Lung (tissue), 12 donors: Measurements from ENCODE around the gene PRXL2A. TPM values are rescaled to one million over a fixed set of nuclear protein-coding genes. Genes with fewer than 3 reads are reported as not detected.

Experiments
- ATAC-seq: fragments of 200-7000 bp; cut with Tn5 transposase; one replicate; pipeline ENCODE4 v1.9.1; 2020; ENCODE audit warnings: moderate number of reproducible peaks; ENCODE audit not compliant: insufficient read depth, low FRiP score
- DNase-seq, 3 donors: peaks; one replicate each; pipeline ENCODE4 v3.0.0-alpha.2; 2013 to 2017
- H3K27ac ChIP-seq, 2 donors: one replicate each; pipeline ENCODE4 v1.5.1; 2013; ENCODE audit warnings: mild to moderate bottlenecking in 2 of 2, moderate library complexity in 2 of 2, control low read depth in 1 of 2, inconsistent platforms in 1 of 2, low read depth in 1 of 2, low read length in 1 of 2
- H3K27me3 ChIP-seq, 3 donors: one replicate each; pipeline ENCODE4 v1.5.1; 2013; ENCODE audit warnings: low read length in 2 of 3; ENCODE audit not compliant: control insufficient read depth in 3 of 3, insufficient read depth in 3 of 3
- H3K36me3 ChIP-seq, 4 donors: one replicate each; pipeline ENCODE4 v1.5.1; 2013; ENCODE audit warnings: low read length in 4 of 4, mild to moderate bottlenecking in 1 of 4, moderate library complexity in 1 of 4; ENCODE audit not compliant: control insufficient read depth in 4 of 4, insufficient read depth in 4 of 4
- H3K4me1 ChIP-seq, 5 donors: one replicate each; pipeline ENCODE4 v1.5.1; 2013; ENCODE audit warnings: low read length in 5 of 5, mild to moderate bottlenecking in 2 of 5, moderate library complexity in 1 of 5; ENCODE audit not compliant: control insufficient read depth in 5 of 5, insufficient read depth in 5 of 5
- H3K4me3 ChIP-seq: one replicate; pipeline ENCODE4 v1.5.1; 2013; ENCODE audit warnings: mild to moderate bottlenecking, control low read depth, moderate library complexity
- H3K9ac ChIP-seq, 2 donors: one replicate each; pipeline ENCODE4 v1.5.1; 2013; ENCODE audit warnings: low read length in 2 of 2, control low read depth in 1 of 2; ENCODE audit not compliant: insufficient read depth in 1 of 2
- H3K9me3 ChIP-seq, 4 donors: one replicate each; pipeline ENCODE4 v1.5.1; 2013; ENCODE audit warnings: low read length in 3 of 4, mild to moderate bottlenecking in 1 of 4, moderate library complexity in 1 of 4; ENCODE audit not compliant: control insufficient read depth in 4 of 4, insufficient read depth in 3 of 4
- WGBS, 2 donors: extraction: QIAGEN DNeasy Blood & Tissue Kit; methylation state at CpG; one replicate each; pipeline ENCODE4 v1.1.7; 2013; 5-methylcytosine and 5-hydroxymethylcytosine counted together
- polyA plus RNA-seq, 2 donors: library from polyadenylated mRNA; stranded (reverse); fragments of 200-250 nt; gene quantifications; one replicate each; pipeline ENCODE4 v1.2.1, GENCODE V29; 2013
- total RNA-seq, 2 donors: library from RNA; depleted of rRNA in 1 of 2; stranded (reverse); fragments of >200 nt in 1 of 2; gene quantifications; one replicate each; pipeline ENCODE4 v1.2.1, GENCODE V29; 2014 to 2021
- TF ChIP-seq, protein P1 (sequence below): IDR thresholded peaks from 2 replicates; pipeline ENCODE4 v1.5.1; 2012; ENCODE audit warnings: mild to moderate bottlenecking; ENCODE audit errors: control extremely low read depth, extremely low read depth
- donor health status: control.
- donor health status: control.
- donor health status: Bipolar disorder and iron deficiency.
- donor health status: healthy.
- donor health status: DM: yes; HTN: yes; CAD: no.

The PRXL2A gene
- total and polyA plus RNA-seq, 4 donors: 18.2 to 59.5 (median 37.0) TPM

DNA sequence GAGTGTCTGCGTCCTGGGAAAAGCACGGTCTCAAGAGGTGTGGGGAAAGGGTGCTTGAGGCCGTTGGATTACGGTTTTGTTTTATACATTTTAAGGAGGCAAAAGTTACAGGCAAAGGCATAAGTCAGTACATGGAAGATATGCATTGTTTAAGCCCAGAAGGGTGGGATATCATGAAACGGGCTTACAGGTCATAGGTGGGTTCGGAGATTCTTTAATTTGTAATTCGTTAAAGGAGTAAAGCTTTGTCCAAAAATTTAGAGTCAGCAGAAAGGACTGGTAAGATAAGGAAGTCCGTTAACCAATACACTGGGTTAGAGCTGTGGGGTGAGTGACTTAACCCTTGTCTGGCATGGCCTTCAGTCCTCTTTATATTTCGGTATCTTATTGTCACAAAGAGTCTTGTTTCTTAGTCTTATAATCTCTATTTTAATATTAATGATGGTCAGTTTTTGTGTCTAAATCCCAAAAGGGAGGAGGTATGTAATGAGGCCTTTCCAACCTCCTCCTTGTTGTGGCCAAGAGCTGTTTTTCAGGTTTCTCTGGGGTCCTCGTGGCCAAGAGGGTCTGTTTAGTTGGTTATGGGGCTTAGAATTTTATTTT lies 58.5 kb downstream of the PRXL2A start:
- Histone ChIP-seq H3K27ac (peak overlapping the region; percentile 78 to 84), H3K9me3 (no peaks in the 10 kb centered on the region), H3K27me3 (no peaks in the 10 kb centered on the region), H3K4me3 (no peak overlapping the region), H3K9ac (no peak overlapping the region), H3K4me1 (peaks cover 23 to 66% (median 48%) of the 10 kb centered on the region in 5 donors), H3K36me3 (peaks cover 0 to 17% (median 2%) of the 10 kb centered on the region in 4 donors)
- 41 to 42% methylated on average over 10 of the region's 10 CpGs for WGBS, 2 donors
- TF ChIP-seq, protein P1, sequence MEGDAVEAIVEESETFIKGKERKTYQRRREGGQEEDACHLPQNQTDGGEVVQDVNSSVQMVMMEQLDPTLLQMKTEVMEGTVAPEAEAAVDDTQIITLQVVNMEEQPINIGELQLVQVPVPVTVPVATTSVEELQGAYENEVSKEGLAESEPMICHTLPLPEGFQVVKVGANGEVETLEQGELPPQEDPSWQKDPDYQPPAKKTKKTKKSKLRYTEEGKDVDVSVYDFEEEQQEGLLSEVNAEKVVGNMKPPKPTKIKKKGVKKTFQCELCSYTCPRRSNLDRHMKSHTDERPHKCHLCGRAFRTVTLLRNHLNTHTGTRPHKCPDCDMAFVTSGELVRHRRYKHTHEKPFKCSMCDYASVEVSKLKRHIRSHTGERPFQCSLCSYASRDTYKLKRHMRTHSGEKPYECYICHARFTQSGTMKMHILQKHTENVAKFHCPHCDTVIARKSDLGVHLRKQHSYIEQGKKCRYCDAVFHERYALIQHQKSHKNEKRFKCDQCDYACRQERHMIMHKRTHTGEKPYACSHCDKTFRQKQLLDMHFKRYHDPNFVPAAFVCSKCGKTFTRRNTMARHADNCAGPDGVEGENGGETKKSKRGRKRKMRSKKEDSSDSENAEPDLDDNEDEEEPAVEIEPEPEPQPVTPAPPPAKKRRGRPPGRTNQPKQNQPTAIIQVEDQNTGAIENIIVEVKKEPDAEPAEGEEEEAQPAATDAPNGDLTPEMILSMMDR: no peak
- no peak for ATAC-seq
- DNase-seq: no peak

DNA sequence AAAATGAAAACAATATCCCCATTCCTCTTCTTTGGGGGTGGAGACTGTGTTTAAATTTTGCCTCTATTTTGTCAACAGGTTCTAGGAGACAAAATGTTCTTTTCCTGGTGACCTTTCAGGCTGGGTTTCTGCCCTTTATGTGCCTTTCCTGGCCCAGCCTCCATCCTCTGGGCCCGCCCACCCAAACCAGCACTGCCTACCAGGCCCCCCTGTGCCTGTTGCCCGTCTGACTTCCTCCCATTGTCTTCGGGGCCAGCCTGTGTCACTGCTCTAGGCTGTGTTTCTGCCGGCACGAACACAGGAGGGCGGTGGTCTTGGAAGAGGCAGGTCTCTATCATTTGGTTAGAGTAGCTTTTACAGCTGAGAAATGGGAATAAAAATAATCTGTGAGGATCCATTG lies 59.7 kb downstream of the PRXL2A start:
- Histone ChIP-seq H3K9ac (no peak overlapping the region), H3K4me3 (no peak overlapping the region), H3K9me3 (no peaks in the 10 kb centered on the region), H3K4me1 (peaks cover 21 to 67% (median 48%) of the 10 kb centered on the region in 5 donors), H3K27ac (peak overlapping the region; percentile 57 to 84), H3K36me3 (peaks cover 0 to 22% (median 2%) of the 10 kb centered on the region in 4 donors), H3K27me3 (no peaks in the 10 kb centered on the region)
- peak; percentile 48 for ATAC-seq
- peak in 2 of 3 donors; percentile 31 to 58 for DNase-seq
- WGBS, 2 donors: 10 to 42% methylated on average over 6 of the region's 6 CpGs
- TF ChIP-seq, protein P1: no peak

DNA sequence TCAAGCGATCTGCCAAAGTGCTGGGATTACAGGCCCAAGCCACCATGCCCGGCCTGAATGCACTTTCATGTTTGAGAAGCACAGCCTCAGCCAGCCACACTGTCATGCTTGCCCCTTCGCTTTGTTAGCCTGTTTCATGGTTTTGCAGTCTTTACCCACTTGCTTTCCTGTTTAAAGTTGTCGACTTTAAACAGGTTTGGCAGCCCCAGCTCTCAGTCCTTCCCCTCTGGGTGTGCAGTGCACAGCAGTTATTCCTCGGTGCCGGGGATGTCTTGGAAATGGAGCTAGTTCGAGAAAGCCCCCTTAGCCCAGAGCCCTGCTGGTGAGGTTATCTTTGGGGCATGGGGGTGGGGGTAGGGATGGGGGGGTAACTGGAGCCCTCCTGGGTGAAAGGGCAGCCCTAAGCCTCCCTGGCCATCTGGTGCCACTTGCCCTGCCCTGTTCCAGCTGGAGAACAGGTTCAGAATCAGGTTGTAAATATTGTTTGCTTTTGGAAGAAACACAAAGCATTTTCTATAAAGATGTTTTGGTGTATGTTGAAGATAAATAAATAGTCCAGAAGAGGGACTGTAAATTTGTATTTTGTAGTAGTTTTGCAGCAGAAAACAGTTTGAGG lies 60.6 kb downstream of the PRXL2A start:
- no peak overlapping the region for H3K9ac ChIP-seq
- DNase-seq (peak in 2 of 3 donors; percentile 50 to 69), ATAC-seq (no peak)
- H3K9me3 ChIP-seq: no peaks in the 10 kb centered on the region
- H3K4me1 ChIP-seq: peaks cover 16 to 67% (median 41%) of the 10 kb centered on the region in 5 donors
- no peak overlapping the region for H3K4me3 ChIP-seq
- TF ChIP-seq, protein P1: no peak
- H3K36me3 ChIP-seq: peaks cover 0 to 29% (median 2%) of the 10 kb centered on the region in 4 donors
- WGBS, 2 donors: 46 to 67% methylated on average over 7 of the region's 7 CpGs
- peak overlapping the region; percentile 41 to 84 for H3K27ac ChIP-seq
- H3K27me3 ChIP-seq: no peaks in the 10 kb centered on the region
